PC-3 (cell line): Measurements from ENCODE around the gene CHST5.

Experiments
- EZH2 ChIP-seq: fragments of 300-600 bp; sonication (generic); IDR thresholded peaks from one replicate; pipeline ENCODE4 v1.6.1; 2017; ENCODE audit warnings: antibody characterized with exemption, mild to moderate bottlenecking, low read length; ENCODE audit not compliant: unreplicated experiment
- EZH2phosphoT487 ChIP-seq: fragments of 300-600 bp; sonication (generic); IDR thresholded peaks from 2 replicates; pipeline ENCODE4 v1.6.1; 2018; ENCODE audit warnings: mild to moderate bottlenecking, antibody characterized with exemption, low read length, borderline replicate concordance
- TF ChIP-seq, protein P1 (sequence below): fragments of 300-600 bp; sonication (generic); conservative IDR thresholded peaks from 2 replicates; pipeline ENCODE4 v1.5.1; 2017; ENCODE audit warnings: antibody characterized with exemption, low read depth, mild to moderate bottlenecking, low read length

DNA sequence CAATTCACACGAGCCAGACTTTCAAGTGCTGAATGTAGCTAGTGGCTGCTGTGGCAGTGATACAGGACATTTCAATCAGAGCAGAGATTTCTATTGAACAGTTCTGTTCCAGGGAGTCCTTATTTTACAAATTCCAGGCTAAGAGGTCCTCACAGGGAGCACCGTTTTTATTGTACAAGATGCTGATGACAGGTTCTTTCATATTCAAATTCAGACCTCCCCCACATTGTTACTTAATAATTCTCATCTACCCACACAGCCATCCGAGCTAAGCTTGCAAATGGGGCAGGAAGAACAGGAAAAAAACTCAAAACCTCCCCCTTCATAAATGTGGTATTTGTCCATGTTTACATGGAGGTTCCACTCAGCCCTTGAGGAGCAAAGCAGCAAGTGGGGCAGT is 40.0 kb upstream of the CHST5 start:
- TF ChIP-seq, protein P1, sequence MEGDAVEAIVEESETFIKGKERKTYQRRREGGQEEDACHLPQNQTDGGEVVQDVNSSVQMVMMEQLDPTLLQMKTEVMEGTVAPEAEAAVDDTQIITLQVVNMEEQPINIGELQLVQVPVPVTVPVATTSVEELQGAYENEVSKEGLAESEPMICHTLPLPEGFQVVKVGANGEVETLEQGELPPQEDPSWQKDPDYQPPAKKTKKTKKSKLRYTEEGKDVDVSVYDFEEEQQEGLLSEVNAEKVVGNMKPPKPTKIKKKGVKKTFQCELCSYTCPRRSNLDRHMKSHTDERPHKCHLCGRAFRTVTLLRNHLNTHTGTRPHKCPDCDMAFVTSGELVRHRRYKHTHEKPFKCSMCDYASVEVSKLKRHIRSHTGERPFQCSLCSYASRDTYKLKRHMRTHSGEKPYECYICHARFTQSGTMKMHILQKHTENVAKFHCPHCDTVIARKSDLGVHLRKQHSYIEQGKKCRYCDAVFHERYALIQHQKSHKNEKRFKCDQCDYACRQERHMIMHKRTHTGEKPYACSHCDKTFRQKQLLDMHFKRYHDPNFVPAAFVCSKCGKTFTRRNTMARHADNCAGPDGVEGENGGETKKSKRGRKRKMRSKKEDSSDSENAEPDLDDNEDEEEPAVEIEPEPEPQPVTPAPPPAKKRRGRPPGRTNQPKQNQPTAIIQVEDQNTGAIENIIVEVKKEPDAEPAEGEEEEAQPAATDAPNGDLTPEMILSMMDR: no peak
- TF ChIP-seq EZH2 (no peak), EZH2phosphoT487 (no peak)
